Gastroesophageal sphincter (tissue), 4 donors: ENCODE data around the gene SYT8. TPM values are rescaled to one million over a fixed set of nuclear protein-coding genes. Genes with fewer than 3 reads are reported as not detected.
"Not testable (repeated sequence)": the region's sequence is repeated elsewhere in the genome, so short reads cannot be mapped to it uniquely, and the experiment has no call there.

ENCODE experiments used
- ATAC-seq: fragments of 150-250 bp; one replicate; pipeline ENCODE4 v1.9.1; 2016; ENCODE audit warnings: mild to moderate bottlenecking, moderate library complexity
- H3K27ac ChIP-seq, 4 donors: fragments of 200-600 bp; sonication (generic) in 3 of 4; 1 replicate in 3 of 4; 2 replicates in 1 of 4; pipeline ENCODE4 v1.5.1; 2016 to 2019
- H3K27me3 ChIP-seq: fragments of 200-600 bp; sonication (generic); one replicate; pipeline ENCODE4 v1.5.1; 2019
- H3K36me3 ChIP-seq, 2 donors: fragments of 200-600 bp; sonication (generic); one replicate each; pipeline ENCODE4 v1.5.1; 2019; ENCODE audit warnings: control low read depth in 1 of 2
- H3K4me1 ChIP-seq, 3 donors: fragments of 200-600 bp; sonication (generic); 1 replicate in 2 of 3; 2 replicates in 1 of 3; pipeline ENCODE4 v1.5.1; 2016 to 2019; ENCODE audit warnings: control low read depth in 2 of 3
- H3K4me3 ChIP-seq, 2 donors: fragments of 200-600 bp; sonication (generic); one replicate each; pipeline ENCODE4 v1.5.1; 2019; ENCODE audit warnings: mild to moderate bottlenecking in 1 of 2, moderate library complexity in 1 of 2
- H3K9me3 ChIP-seq, 3 donors: fragments of 200-600 bp; sonication (generic); one replicate each; pipeline ENCODE4 v1.5.1; 2017 to 2019; ENCODE audit warnings: control low read depth in 2 of 3
- CTCF ChIP-seq, 4 experiments: fragments of 200-600 bp in 2 of 4; fragments of 450-650 bp in 2 of 4; sonication (generic) in 1 of 4; IDR thresholded peaks; one replicate each; pipeline ENCODE4 v1.5.1; 2017 to 2019; ENCODE audit warnings: antibody characterized with exemption in 4 of 4, mild to moderate bottlenecking in 2 of 4, moderate library complexity in 2 of 4
- EP300 ChIP-seq: sonication (generic); formaldehyde crosslinking; IDR thresholded peaks from one replicate; pipeline ENCODE4 v1.6.1; 2017; ENCODE audit warnings: antibody characterized with exemption, mild to moderate bottlenecking
- POLR2A ChIP-seq, 2 donors: fragments of 450-650 bp; IDR thresholded peaks; one replicate each; pipeline ENCODE4 v1.6.1; 2017; ENCODE audit warnings: antibody characterized with exemption in 2 of 2, mild to moderate bottlenecking in 2 of 2, moderate library complexity in 1 of 2
- POLR2AphosphoS5 ChIP-seq: sonication (generic); formaldehyde crosslinking; IDR thresholded peaks from one replicate; pipeline ENCODE4 v1.6.1; 2017; ENCODE audit warnings: antibody characterized with exemption
- WGBS, 2 donors: methylation state at CpG; one replicate each; pipeline ENCODE4 v1.1.5; 2018; ENCODE audit warnings: low coverage in 1 of 2; 5-methylcytosine and 5-hydroxymethylcytosine counted together
- total RNA-seq, 4 donors: library from RNA; depleted of rRNA; stranded (reverse); fragments of >200 nt; gene quantifications; one replicate each; pipeline ENCODE4 v1.1.0, GENCODE V29; 2016

SYT8 gene
- total RNA-seq, 4 donors from 2014 or later, result 2.2 TPM; not detected in 3

GRCh38 chr11:1870721-1871466 is 36.1 kb downstream of the SYT8 start:
- Histone ChIP-seq H3K27me3 (peaks cover 29% of the 10 kb centered on the region), H3K9me3 (no peaks in the 10 kb centered on the region), H3K4me3 (peak overlapping the region in 1 of 2 donors; percentile 46), H3K4me1 (peaks cover 0 to 79% (median 15%) of the 10 kb centered on the region in 3 donors), H3K36me3 (no peaks in the 10 kb centered on the region), H3K27ac (peak overlapping the region in 3 of 4 donors; percentile 58 to 88 (median 66))
- no peak for TF ChIP-seq POLR2AphosphoS5
- TF ChIP-seq CTCF (IDR thresholded peaks at IDR 0.05), result no peak
- TF ChIP-seq EP300, result no peak
- TF ChIP-seq POLR2A (IDR thresholded peaks at IDR 0.05), result no peak
- WGBS, 2 donors, result 20 to 60% methylated on average over 1 of the region's 50 CpGs
- no peak for ATAC-seq

GRCh38 chr11:1871531-1871930 is 36.7 kb downstream of the SYT8 start:
- peaks cover 0 to 79% (median 14%) of the 10 kb centered on the region in 3 donors for H3K4me1 ChIP-seq
- no peak for ATAC-seq
- H3K36me3 ChIP-seq, result no peaks in the 10 kb centered on the region
- 73% methylated on average over 3 of the region's 15 CpGs; no CpG with 5 or more reads in 1 of the 2 donors for WGBS, 2 donors
- peak overlapping the region in 3 of 4 donors; percentile 58 to 88 (median 66) for H3K27ac ChIP-seq
- no peaks in the 10 kb centered on the region for H3K9me3 ChIP-seq
- H3K27me3 ChIP-seq, result peaks cover 29% of the 10 kb centered on the region
- peak overlapping the region in 1 of 2 donors; percentile 46 for H3K4me3 ChIP-seq
- TF ChIP-seq EP300, result no peak
- TF ChIP-seq CTCF (IDR thresholded peaks at IDR 0.05), result no peak
- TF ChIP-seq POLR2A (IDR thresholded peaks at IDR 0.05), result no peak
- TF ChIP-seq POLR2AphosphoS5, result no peak

DNA sequence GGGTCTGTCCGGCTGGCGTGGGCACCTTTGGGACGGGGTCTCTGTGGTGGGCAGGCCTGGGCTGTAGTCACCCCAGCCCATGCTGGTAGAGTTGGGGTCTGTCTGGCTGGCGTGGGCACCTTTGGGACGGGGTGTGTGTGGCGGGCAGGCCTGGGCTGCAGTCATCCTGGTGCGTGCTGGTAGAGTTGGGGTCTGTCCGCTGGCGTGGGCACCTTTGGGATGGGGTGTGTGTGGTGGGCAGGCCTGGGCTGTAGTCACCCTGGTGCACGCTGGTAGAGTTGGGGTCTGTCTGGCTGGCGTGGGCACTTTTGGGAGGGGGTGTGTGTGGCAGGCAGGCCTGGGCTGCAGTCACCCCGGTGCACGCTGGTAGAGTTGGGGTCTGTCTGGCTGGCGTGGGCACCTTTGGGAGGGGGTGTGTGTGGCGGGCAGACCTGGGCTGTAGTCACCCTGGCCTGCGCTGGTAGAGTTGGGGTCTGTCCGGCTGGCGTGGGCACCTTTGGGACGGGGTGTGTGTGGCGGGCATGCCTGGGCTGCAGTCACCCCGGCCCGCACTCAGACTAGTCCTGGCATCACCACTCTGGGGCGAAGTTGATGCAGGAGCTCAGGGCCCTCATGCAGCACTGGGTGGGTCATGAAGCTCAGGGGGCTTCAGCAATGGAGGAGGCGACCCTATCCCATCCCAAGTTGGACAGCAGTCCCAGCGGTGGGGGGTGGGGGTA is 37.6 kb downstream of the SYT8 start:
- Histone ChIP-seq H3K4me1 (peaks cover 0 to 79% (median 22%) of the 10 kb centered on the region in 3 donors), H3K4me3 (peak overlapping the region in 1 of 2 donors; percentile 46), H3K27me3 (peaks cover 29% of the 10 kb centered on the region), H3K9me3 (no peaks in the 10 kb centered on the region), H3K27ac (peak overlapping the region in 3 of 4 donors; percentile 66 to 88 (median 66)), H3K36me3 (no peaks in the 10 kb centered on the region)
- TF ChIP-seq EP300 (no peak), POLR2A (IDR thresholded peaks at IDR 0.05) (no peak), CTCF (IDR thresholded peaks at IDR 0.05) (no peak), POLR2AphosphoS5 (no peak)
- ATAC-seq, result no peak
- no CpG with 5 or more reads among the region's 25 CpGs for whole genome bisulfite sequencing, 2 donors

GRCh38 chr11:1873048-1873812 is 38.4 kb downstream of the SYT8 start:
- no peaks in the 10 kb centered on the region for H3K9me3 ChIP-seq
- H3K27me3 ChIP-seq, result peaks cover 29% of the 10 kb centered on the region
- peaks cover 0 to 79% (median 25%) of the 10 kb centered on the region in 3 donors for H3K4me1 ChIP-seq
- ATAC-seq, result peak; percentile 32
- 9 to 17% methylated on average over 1 of the region's 11 CpGs for WGBS, 2 donors
- no peak for TF ChIP-seq EP300
- no peak for TF ChIP-seq POLR2A (IDR thresholded peaks at IDR 0.05)
- no peak for TF ChIP-seq POLR2AphosphoS5
- TF ChIP-seq CTCF (IDR thresholded peaks at IDR 0.05), result no peak
- H3K27ac ChIP-seq, result peak overlapping the region in 3 of 4 donors; percentile 49 to 88 (median 66)
- no peaks in the 10 kb centered on the region for H3K36me3 ChIP-seq
- peak overlapping the region in 1 of 2 donors; percentile 12 for H3K4me3 ChIP-seq

GRCh38 chr11:1873813-1874150 is 39.0 kb downstream of the SYT8 start:
- WGBS, 2 donors, result 71 to 83% methylated on average over 12 to 15 of the region's 17 CpGs
- H3K27me3 ChIP-seq, result peaks cover 29% of the 10 kb centered on the region

GRCh38 chr11:1874441-1875092 is 39.8 kb downstream of the SYT8 start:
- peak overlapping the region in 3 of 4 donors; percentile 79 to 88 (median 81) for H3K27ac ChIP-seq
- not testable (repeated sequence) for ATAC-seq, H3K9me3 ChIP-seq, H3K36me3 ChIP-seq
- H3K4me1 ChIP-seq, result peaks cover 0 to 78% (median 25%) of the 10 kb centered on the region in 3 donors
- 80 to 90% methylated on average over 1 to 2 of the region's 17 CpGs for WGBS, 2 donors
- peak overlapping the region in 1 of 2 donors; percentile 12 for H3K4me3 ChIP-seq
- H3K27me3 ChIP-seq, result peaks cover 28% of the 10 kb centered on the region

More at GRCh38 chr11:1873813-1874150, 39.0 kb downstream of the SYT8 start:
- peak overlapping the region in 3 of 4 donors; percentile 49 to 88 (median 66) for H3K27ac ChIP-seq
- H3K9me3 ChIP-seq, H3K36me3 ChIP-seq, ATAC-seq, H3K4me3 ChIP-seq: not testable (repeated sequence)
- H3K4me1 ChIP-seq, result peaks cover 0 to 79% (median 25%) of the 10 kb centered on the region in 3 donors
